GM18526 (cell line): ENCODE results near the gene RDH5.

Experiments used
- POLR2A ChIP-seq: IDR thresholded peaks from 3 replicates; pipeline ENCODE4 v1.6.1; 2011; ENCODE audit not compliant: insufficient read length; ENCODE audit errors: extremely low read depth

The RDH5 gene

GRCh38 chr12:55741931-55742680, 21.9 kb downstream of the RDH5 start:
- no peak for TF ChIP-seq POLR2A

- no peak for TF ChIP-seq POLR2A
Observed at GRCh38 chr12:55742719-55743405, 22.7 kb downstream of the RDH5 start, which contains the start of gene GDF11. Gene GDF11, plus strand, starts transcription at chr12:55743122. Its CDS starts 195 bp downstream, at chr12:55743317.

GRCh38 chr12:55743406-55744339, 23.5 kb downstream of the RDH5 start:
- TF ChIP-seq POLR2A, result peak; percentile 24

GRCh38 chr12:55744340-55745030, 24.3 kb downstream of the RDH5 start:
- no peak for TF ChIP-seq POLR2A

GRCh38 chr12:55745361-55746173, 25.4 kb downstream of the RDH5 start:
- TF ChIP-seq POLR2A, result no peak

GRCh38 chr12:55746174-55746912, 26.1 kb downstream of the RDH5 start:
- TF ChIP-seq POLR2A, result no peak

GRCh38 chr12:55746913-55747231, 26.7 kb downstream of the RDH5 start:
- no peak for TF ChIP-seq POLR2A

GRCh38 chr12:55748230-55748993, 28.2 kb downstream of the RDH5 start:
- no peak for TF ChIP-seq POLR2A

- no peak for TF ChIP-seq POLR2A
Observed at GRCh38 chr12:55755246-55755645, 35.1 kb downstream of the RDH5 start.

GRCh38 chr12:55757701-55758100, 37.5 kb downstream of the RDH5 start:
- no peak for TF ChIP-seq POLR2A

GRCh38 chr12:55760663-55761062, 40.5 kb downstream of the RDH5 start:
- no peak for TF ChIP-seq POLR2A

- TF ChIP-seq POLR2A, result no peak
Observed at GRCh38 chr12:55762646-55763045, 42.5 kb downstream of the RDH5 start.

- TF ChIP-seq POLR2A, result no peak
Observed at GRCh38 chr12:55765736-55766290, 45.6 kb downstream of the RDH5 start.

GRCh38 chr12:55767156-55767555, 47.0 kb downstream of the RDH5 start:
- no peak for TF ChIP-seq POLR2A
